Activated naive CD4-positive, alpha-beta T cell (primary cell): Measurements from ENCODE around the gene ZNF691.
"Not testable (repeated sequence)": the region's sequence is repeated elsewhere in the genome, so short reads cannot be mapped to it uniquely, and the experiment has no call there.

Experiments used
- DNase-seq, 4 experiments: peaks; one replicate each; lab custom pipeline; 2025; lab: John Stamatoyannopoulos, UW

The ZNF691 gene

DNA sequence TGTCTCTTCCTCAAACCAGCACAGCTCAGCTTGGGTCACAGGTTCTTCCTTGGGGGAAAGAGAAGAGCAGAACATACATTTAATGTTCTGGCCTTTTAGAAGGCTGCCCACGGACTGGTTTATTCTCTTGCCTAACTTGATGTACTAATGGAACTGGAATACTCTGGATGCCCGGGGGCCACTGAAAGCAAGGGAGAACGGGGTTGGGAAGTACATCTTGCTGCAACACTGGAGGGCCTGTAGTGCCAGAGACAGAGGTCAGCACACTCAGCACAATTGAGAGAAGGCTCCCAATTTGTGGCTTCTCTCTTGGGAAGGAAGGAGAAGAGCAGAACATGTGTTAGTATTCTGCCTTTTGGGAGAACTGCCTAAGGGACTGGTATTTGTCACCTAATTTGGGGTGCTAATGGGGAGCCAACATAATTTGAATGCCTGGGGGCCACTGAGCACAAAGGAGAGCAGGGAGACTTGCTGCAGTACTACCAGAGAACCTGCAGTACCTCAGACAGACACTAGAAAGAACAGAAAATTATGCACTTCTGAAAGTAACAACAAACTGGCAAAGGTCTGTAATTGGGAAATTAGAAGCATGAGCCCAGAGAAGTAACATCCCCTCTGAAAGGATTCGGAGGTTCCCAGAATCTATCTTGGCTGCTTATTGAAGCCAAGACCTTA, 14.1 kb downstream of the ZNF691 start:
- no peak for DNase-seq

- no peak for DNase-seq
These were observed 14.6 kb downstream of the ZNF691 start for GRCh38 chr1:42861014-42861399.

GRCh38 chr1:42866549-42866948, 20.1 kb downstream of the ZNF691 start:
- no peak for DNase-seq

DNA sequence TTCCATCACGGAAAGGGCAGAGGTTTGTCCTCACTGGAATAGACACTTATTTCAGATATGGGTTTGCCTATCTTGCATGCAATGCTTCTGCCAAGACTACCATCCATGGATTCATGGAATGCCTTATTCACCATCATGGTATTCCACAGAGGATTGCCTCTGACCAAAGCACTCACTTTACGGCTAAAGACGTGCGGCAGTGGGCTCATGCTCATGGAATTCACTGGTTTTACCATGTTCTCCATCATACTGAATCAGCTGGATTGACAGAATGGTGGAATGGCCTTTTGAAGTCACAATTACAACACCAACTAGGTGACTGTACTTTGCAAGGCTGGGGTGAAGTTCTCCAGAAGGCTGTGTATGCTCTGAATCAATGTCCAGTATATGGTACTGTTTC, 22.1 kb downstream of the ZNF691 start:
- not testable (repeated sequence) for DNase-seq

GRCh38 chr1:42869254-42869653, 22.8 kb downstream of the ZNF691 start:
- DNase-seq = not testable (repeated sequence)

DNA sequence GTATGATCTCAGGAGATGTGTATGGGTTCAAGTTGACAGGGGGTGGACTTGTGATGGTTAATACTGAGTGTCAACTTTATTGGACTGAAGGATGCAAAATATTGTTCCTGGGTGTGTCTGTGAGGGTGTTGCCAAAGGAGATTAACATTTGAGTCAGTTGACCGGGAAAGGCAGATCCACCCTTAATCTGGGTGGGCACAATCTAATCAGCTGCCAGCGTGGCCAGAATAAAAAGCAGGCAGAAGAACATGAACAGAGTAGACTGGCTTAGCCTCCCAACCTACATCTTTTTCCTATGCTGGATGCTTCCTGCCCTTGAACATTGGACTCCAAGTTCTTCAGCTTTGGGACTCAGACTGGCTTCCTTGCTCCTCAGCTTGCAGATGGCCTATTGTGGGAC, 23.3 kb downstream of the ZNF691 start:
- DNase-seq = not testable (repeated sequence)

DNA sequence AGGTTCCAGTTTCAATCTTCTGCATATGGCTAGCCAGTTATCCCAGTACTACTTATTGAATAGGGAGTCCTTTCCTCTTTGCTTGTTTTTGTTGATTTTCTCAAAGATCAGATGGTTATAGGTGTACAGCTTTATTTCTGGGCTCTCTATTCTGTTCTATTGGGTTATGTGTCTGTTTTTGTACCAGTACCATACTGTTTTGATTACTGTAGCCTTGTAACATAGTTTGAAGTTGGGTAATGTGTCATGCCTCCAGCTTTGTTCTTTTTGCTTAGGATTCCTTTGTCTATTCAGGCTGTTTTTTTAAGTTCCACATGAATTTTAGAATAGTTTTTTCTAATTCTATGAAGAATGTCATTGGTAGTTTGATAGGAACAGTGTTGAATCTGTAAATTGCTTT, 26.7 kb downstream of the ZNF691 start:
- DNase-seq = not testable (repeated sequence)

GRCh38 chr1:42873670-42874069, 27.3 kb downstream of the ZNF691 start:
- no peak for DNase-seq

DNA sequence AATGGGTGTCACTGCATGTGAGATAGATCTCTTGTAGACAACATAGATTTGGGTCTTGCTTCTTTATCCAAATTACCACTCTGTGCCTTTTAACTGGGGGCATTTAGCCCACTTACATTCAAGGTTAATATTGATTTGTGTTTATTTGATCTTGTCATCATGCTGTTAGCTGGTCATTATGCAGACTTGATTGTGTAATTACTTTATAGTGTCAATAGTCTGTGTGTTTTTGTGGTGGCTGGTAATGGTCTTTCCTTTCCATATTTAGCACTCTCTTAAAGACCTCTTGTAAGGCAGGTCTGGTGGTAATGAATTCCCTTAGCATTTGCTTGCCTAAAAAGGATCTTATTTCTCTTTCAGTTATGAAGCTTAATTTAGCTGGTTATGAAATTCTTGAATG, 29.6 kb downstream of the ZNF691 start:
- DNase-seq = no peak

DNA sequence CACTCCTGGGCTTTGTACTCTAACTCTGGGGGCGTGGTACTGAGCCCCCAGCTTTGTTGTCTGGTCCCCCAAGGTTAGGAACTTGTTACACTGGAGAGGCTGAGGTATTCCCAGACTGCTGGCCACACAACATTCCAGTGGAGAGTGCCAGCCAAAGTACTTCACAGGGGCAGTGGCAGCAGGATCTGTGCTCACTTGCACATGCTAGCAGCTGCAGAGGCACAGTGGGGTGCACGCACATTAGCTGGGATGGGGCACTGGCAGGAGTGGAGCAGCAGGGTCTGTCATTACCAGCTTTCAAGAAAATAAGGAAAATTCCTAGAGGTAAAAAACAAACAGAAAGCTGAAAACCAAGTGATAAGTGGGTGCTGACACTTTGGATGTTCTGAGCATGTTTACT, 31.0 kb downstream of the ZNF691 start:
- DNase-seq = no peak

GRCh38 chr1:42880384-42880783, 34.0 kb downstream of the ZNF691 start:
- DNase-seq = no peak

GRCh38 chr1:42886046-42886739, 39.8 kb downstream of the ZNF691 start:
- DNase-seq = no peak

DNA sequence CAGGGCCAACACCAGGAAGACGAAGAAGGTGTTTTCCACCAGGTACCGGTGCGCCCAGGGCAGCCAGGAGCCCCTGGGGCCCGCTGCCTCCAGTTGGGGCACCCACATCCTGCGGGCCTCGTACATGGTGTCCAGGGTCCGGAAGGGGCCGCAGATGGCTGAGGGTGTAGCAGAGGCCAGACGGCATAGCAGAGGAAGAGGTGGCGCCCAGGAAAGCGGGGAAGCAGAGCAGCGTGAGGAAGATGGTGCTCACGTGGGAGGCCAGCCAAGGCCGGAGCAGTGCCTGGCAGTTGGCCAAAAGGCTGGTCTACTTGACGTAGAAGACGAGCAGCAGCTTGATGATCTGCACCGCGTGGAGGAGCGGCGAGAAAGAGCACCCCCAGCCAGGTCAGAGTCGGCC, 40.4 kb downstream of the ZNF691 start:
- DNase-seq = no peak

- DNase-seq = no peak
These were observed 41.0 kb downstream of the ZNF691 start for GRCh38 chr1:42887366-42887765.

- DNase-seq = no peak
These were observed 41.7 kb downstream of the ZNF691 start for GRCh38 chr1:42888013-42888633.

- no peak for DNase-seq
These were observed 42.9 kb downstream of the ZNF691 start for GRCh38 chr1:42889264-42889663.

- DNase-seq = no peak
These were observed 45.2 kb downstream of the ZNF691 start for GRCh38 chr1:42891465-42892138.

DNA sequence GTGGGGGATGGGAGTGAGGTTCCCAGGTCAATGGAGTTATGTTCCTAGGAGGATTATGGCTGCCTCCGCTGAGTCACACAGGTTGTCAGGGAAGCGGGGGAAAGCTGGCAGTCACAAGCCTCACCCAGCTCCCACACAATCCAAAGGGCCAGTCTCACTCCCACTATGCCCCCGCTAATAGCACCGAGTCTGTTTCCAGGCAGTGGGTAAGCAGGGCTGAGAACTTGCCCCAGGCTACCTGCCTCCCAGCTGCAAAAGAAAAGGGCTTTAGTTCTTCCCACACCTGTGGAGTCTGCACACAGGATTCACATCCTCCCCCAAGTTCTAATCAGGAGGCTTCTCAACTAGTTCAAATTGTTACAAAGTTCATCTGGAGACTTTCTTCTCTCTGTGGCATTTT, 53.5 kb downstream of the ZNF691 start:
- DNase-seq = not testable (repeated sequence)
